NCI-H1092 treated with DMSO at 0.1 percent for 48 hours (cell line): ENCODE results near the gene GSC.
A peak's percentile ranks its signal among the peaks of the same experiment; 100 is the strongest.
"Not testable (repeated sequence)": the region's sequence is repeated elsewhere in the genome, so short reads cannot be mapped to it uniquely, and the experiment has no call there.

Experiments
- DNase-seq: peaks from one replicate; lab custom pipeline; 2025; lab: John Stamatoyannopoulos, UW

The GSC gene

GRCh38 chr14:94769391-94770250 lies at the start of gene GSC:
TSS of gene GSC (minus strand) at chr14:94770113. CDS start at chr14:94770015, 98 bp downstream.
- peak; percentile 58 for DNase-seq

GRCh38 chr14:94819531-94819930 lies 49.6 kb upstream of the GSC start:
- no peak for DNase-seq

- no peak for DNase-seq
Measured at GRCh38 chr14:94816113-94816512, 46.2 kb upstream of the GSC start.

DNA sequence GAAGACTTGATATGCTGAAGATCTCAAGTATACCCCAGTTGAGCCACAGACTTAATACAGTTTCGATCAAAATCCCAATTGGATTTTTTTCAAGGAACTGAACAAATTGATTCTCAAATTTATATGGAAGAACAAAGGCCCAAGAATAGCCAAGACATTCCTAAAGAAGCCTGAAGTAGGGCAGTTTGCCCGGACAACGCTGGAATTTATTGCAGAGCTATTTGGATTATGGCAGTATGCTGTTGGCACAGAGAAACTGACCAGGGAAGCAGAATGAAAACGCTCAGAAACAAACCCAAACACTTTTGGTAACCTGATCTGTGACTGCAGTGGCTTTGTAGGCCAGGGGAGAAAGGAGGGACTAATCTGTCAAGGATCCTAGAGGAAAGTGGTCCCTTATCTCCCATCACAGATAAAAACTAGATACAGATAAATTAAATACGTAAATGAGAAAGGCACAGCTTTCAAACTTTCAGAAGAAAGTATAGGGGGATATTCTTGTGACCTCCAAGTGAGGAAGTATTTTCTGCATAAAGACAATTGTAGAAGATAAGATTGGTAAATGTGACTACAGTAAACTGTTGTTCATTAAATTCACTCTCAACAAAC lies 35.9 kb upstream of the GSC start:
- DNase-seq, result no peak

- no peak for DNase-seq
Measured at GRCh38 chr14:94801225-94801624, 31.3 kb upstream of the GSC start.

GRCh38 chr14:94800764-94801163 lies 30.9 kb upstream of the GSC start:
- DNase-seq, result not testable (repeated sequence)

- no peak for DNase-seq
Measured at GRCh38 chr14:94797887-94798286, 28.0 kb upstream of the GSC start.

- DNase-seq, result no peak
Measured at GRCh38 chr14:94796278-94796677, 26.4 kb upstream of the GSC start.

- DNase-seq, result no peak
Measured at GRCh38 chr14:94795372-94795771, 25.5 kb upstream of the GSC start.

GRCh38 chr14:94793901-94794300 lies 24.0 kb upstream of the GSC start:
- DNase-seq, result no peak

GRCh38 chr14:94787655-94788054 lies 17.7 kb upstream of the GSC start:
- DNase-seq, result no peak

DNA sequence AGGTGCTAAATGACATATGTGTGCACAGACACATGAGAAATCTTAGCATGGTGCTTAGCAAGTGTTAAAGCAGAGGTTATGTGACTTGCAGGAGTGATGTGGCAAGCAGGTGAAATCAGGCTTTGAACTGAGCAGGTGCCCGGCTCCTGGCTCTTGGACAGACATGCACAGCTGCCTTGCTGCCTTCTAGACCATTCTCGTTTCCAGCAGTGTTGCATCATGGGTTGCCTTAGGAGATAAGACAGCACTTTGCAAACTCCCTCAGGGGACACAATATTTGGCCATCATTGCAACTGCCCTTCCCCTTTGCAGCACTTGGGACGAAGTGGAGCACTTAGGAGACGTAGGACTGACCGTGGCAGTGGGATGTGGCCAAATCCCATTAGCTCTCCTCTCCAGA lies 17.2 kb upstream of the GSC start:
- no peak for DNase-seq

GRCh38 chr14:94780536-94781399 lies 10.9 kb upstream of the GSC start:
- DNase-seq, result no peak

- DNase-seq, result no peak
Measured at GRCh38 chr14:94779713-94780112, 9.8 kb upstream of the GSC start.

DNA sequence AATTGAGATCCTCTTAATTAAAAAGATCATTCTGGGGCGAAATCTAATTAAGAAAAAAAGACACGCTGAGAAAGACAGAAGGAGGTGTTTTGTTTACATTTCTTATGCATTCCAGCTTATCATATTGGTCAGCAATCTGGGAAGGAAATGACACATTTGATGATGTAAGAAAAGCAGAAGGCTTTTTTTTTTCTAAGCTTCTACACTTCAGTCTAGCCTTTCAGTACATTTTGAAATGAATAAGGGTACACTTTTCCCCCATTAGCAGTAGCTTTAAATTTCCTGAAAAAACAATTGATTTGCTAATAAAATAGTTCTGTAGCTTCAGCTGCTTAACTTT lies 5.9 kb upstream of the GSC start:
- no peak for DNase-seq

GRCh38 chr14:94775091-94775870 lies 5.4 kb upstream of the GSC start:
- DNase-seq, result no peak

DNA sequence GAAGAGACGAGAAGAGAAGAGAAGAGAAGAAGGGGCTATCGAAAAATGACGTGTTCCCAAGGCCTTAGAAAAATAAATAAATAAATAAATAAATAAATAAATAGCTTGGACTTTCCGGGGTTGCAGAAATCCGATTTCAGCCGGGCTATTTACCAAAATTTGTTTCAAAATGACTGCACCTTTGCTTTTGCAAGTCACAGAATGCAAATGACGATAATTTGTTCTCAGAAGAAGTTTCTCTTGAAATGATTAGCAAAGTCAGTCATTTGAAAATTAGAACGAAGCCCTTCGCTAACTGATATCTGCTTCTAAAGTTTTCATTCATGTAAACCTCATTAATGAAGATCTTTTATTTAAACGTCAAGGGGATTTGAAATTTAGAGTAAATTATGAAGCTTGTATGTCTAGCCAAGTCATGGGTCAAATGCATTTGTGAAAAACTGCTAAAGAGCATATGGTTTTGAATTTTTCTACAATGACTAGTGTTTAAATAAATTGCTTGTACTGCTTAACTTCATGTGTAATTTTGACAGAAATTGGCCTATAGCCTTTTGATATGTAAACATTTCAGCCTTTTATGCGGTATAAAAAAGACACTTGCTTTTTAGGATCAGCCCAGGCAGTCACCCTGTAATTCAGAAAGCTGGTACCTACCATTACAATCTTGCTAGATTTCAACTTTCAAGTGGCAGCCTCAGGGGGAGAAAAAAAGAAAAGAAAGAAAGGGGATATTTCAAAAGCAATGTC lies 4.6 kb upstream of the GSC start:
- DNase-seq, result no peak

GRCh38 chr14:94773655-94774343 lies 3.9 kb upstream of the GSC start:
- no peak for DNase-seq

GRCh38 chr14:94773061-94773648 lies 3.2 kb upstream of the GSC start:
- peak; percentile 15 for DNase-seq

GRCh38 chr14:94772548-94772947 lies 2.6 kb upstream of the GSC start:
- DNase-seq, result no peak
